DND-41 (cell line): Measurements from ENCODE around the gene DEF6.

Experiments used
- ATAC-seq: fragments of 200-7000 bp; cut with Tn5 transposase; 3 replicates; pipeline ENCODE4 v1.9.1; 2021; ENCODE audit warnings: low read depth; ENCODE audit not compliant: insufficient read depth
- DNase-seq: peaks from one replicate; pipeline ENCODE4 v3.0.0-alpha.2; 2020
- H2AFZ ChIP-seq: 2 replicates; pipeline ENCODE4 v1.6.0; 2012; ENCODE audit warnings: low read depth, low read length
- H3K27ac ChIP-seq: 2 replicates; pipeline ENCODE4 v1.5.1; 2012; ENCODE audit warnings: low read length, inconsistent platforms
- H3K27me3 ChIP-seq: fragments of 200-600 bp; sonication (generic); 2 replicates; pipeline ENCODE4 v1.6.0; 2012; ENCODE audit warnings: low read length, mild to moderate bottlenecking, inconsistent platforms; ENCODE audit not compliant: insufficient read depth, poor library complexity
- H3K36me3 ChIP-seq: 2 replicates; pipeline ENCODE4 v1.5.1; 2012; ENCODE audit warnings: low read length, inconsistent platforms; ENCODE audit not compliant: insufficient read depth
- H3K4me1 ChIP-seq: 2 replicates; pipeline ENCODE4 v1.5.1; 2012; ENCODE audit warnings: mild to moderate bottlenecking, low read length; ENCODE audit not compliant: insufficient read depth
- H3K4me2 ChIP-seq: 2 replicates; pipeline ENCODE4 v1.6.0; 2012; ENCODE audit warnings: mild to moderate bottlenecking, moderate library complexity, low read length, inconsistent platforms; ENCODE audit not compliant: insufficient read depth
- H3K4me3 ChIP-seq, 2 experiments: fragments of 200-600 bp in 1 of 2; shearing (Covaris generic) in 1 of 2; 2 replicates each; pipeline ENCODE4 v1.5.1; 2012 to 2016; ENCODE audit warnings: inconsistent platforms in 2 of 2, low read length in 2 of 2, mild to moderate bottlenecking in 2 of 2, low read depth in 1 of 2, moderate library complexity in 1 of 2
- H3K79me2 ChIP-seq: 2 replicates; pipeline ENCODE4 v1.6.0; 2012; ENCODE audit warnings: low read length, inconsistent platforms; ENCODE audit not compliant: insufficient read depth
- H3K9ac ChIP-seq: 2 replicates; pipeline ENCODE4 v1.6.0; 2012; ENCODE audit warnings: low read depth, mild to moderate bottlenecking, inconsistent platforms, low read length, moderate library complexity
- H3K9me3 ChIP-seq: 2 replicates; pipeline ENCODE4 v1.5.1; 2012; ENCODE audit warnings: low read length, moderate library complexity, mild to moderate bottlenecking, inconsistent platforms; ENCODE audit not compliant: insufficient read depth, severe bottlenecking
- H4K20me1 ChIP-seq: 2 replicates; pipeline ENCODE4 v1.6.0; 2012; ENCODE audit warnings: low read length; ENCODE audit not compliant: insufficient read depth
- EZH2 ChIP-seq: IDR thresholded peaks from 3 replicates; pipeline ENCODE4 v1.6.1; 2012; ENCODE audit warnings: borderline replicate concordance, low read depth, mild to moderate bottlenecking, moderate library complexity, low read length, inconsistent platforms; ENCODE audit not compliant: severe bottlenecking
- TF ChIP-seq, protein P1 (sequence below): IDR thresholded peaks from 2 replicates; pipeline ENCODE4 v1.5.1; 2012; ENCODE audit warnings: borderline replicate concordance, low read length, moderate library complexity, mild to moderate bottlenecking; ENCODE audit not compliant: poor library complexity, severe bottlenecking; ENCODE audit errors: extremely low read depth

DEF6 gene

DNA sequence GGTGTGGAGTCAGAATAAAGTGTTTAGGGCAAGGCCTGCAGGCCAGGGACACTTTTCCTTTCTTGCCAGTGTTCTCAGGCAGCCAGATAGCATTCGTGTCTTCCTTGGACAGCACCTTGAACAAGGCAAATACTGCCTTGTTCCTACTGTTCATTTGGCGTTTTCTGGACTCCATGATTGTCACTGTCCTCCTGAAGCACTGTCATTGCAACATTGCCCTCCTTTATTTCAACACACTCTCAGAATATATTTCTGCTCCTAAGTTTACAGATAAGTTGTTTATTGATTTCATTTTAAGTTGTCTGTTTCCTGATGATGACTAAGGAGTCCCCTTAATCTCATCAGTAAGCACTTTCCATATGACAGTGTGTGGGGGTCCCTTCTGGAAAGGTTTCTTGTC lies 15.1 kb upstream of the DEF6 start:
- no peak overlapping the region for H3K4me2 ChIP-seq
- no peaks in the 10 kb centered on the region for H3K27me3 ChIP-seq
- peaks cover 10% of the 10 kb centered on the region; the same call in 1 of the 2 replicates for H4K20me1 ChIP-seq
- no peak overlapping the region for H3K9ac ChIP-seq
- DNase-seq (no peak), ATAC-seq (no peak)
- no peak overlapping the region for H2AFZ ChIP-seq
- TF ChIP-seq, protein P1, sequence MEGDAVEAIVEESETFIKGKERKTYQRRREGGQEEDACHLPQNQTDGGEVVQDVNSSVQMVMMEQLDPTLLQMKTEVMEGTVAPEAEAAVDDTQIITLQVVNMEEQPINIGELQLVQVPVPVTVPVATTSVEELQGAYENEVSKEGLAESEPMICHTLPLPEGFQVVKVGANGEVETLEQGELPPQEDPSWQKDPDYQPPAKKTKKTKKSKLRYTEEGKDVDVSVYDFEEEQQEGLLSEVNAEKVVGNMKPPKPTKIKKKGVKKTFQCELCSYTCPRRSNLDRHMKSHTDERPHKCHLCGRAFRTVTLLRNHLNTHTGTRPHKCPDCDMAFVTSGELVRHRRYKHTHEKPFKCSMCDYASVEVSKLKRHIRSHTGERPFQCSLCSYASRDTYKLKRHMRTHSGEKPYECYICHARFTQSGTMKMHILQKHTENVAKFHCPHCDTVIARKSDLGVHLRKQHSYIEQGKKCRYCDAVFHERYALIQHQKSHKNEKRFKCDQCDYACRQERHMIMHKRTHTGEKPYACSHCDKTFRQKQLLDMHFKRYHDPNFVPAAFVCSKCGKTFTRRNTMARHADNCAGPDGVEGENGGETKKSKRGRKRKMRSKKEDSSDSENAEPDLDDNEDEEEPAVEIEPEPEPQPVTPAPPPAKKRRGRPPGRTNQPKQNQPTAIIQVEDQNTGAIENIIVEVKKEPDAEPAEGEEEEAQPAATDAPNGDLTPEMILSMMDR = no peak
- no peak for TF ChIP-seq EZH2
- H3K27ac ChIP-seq = no peak overlapping the region
- no peak overlapping the region for H3K4me3 ChIP-seq
- H3K36me3 ChIP-seq = peaks cover 57% of the 10 kb centered on the region
- no peaks in the 10 kb centered on the region for H3K9me3 ChIP-seq
- H3K79me2 ChIP-seq = no peaks in the 10 kb centered on the region
- no peaks in the 10 kb centered on the region for H3K4me1 ChIP-seq

DNA sequence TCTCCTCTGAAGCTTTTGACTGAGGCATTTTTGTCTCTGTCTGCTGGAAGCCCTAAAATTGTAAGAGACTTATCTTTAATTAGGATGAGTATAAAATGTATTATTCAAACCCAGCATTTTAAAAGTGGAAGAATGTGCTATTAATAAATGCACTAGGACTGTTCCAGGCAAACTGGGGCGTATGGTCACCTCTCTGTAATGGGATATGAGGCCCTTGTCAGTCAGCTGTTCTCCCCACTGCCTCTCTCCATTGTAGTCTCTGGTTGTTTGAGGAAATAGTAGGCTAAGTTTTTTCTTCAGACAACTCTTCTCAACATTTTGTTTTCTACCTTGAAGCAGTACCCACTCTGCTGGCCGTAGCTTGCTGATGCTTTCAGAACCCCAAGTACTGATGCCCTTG lies 14.3 kb upstream of the DEF6 start:
- no peaks in the 10 kb centered on the region for H3K4me1 ChIP-seq
- no peak overlapping the region for H2AFZ ChIP-seq
- no peaks in the 10 kb centered on the region for H3K9me3 ChIP-seq
- H3K27ac ChIP-seq = no peak overlapping the region
- no peaks in the 10 kb centered on the region for H3K79me2 ChIP-seq
- H4K20me1 ChIP-seq = peaks cover 11% of the 10 kb centered on the region; the same call in 1 of the 2 replicates
- DNase-seq (no peak), ATAC-seq (no peak)
- H3K9ac ChIP-seq = no peak overlapping the region
- H3K27me3 ChIP-seq = no peaks in the 10 kb centered on the region
- peaks cover 65% of the 10 kb centered on the region for H3K36me3 ChIP-seq
- TF ChIP-seq, protein P1 = no peak
- no peak for TF ChIP-seq EZH2
- no peak overlapping the region for H3K4me3 ChIP-seq
- H3K4me2 ChIP-seq = no peak overlapping the region

DNA sequence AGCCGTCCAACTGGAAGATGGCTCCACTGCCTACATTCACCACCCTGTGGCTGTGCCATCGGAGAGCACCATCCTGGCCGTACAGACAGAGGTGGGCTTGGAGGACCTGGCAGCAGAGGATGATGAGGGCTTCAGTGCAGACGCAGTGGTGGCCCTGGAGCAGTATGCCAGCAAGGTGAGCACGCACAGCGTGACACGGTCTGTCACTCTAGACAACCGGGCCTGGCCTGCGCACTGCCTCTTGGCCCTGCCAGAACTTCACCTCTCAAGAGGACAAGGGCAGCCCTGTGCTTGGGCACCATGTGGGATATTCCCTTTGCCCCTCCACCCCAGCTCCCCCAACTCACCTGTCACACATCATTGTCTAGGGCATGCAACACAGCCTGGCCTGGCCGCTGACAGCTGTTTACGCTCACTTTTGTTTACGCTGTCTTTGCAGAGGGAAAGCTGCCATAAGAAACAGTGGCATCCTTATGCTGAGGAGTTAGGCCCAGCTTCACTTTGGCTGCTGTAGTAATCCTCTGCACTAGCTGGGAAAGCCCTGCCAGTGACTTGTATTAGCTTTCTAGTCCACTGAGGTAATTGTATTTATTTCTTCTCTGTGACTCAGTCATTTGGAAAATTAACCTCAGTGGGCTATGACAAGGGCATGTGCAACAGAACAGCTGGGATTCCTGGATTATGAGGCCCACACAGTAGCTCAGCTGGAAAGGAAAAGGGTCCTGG lies 9.8 kb upstream of the DEF6 start:
- H3K36me3 ChIP-seq = peaks cover 88% of the 10 kb centered on the region

More for the DNA sequence above, 9.8 kb upstream of the DEF6 start:
- Histone ChIP-seq H3K27me3 (no peaks in the 10 kb centered on the region), H3K27ac (no peak overlapping the region), H3K9me3 (no peaks in the 10 kb centered on the region), H3K9ac (no peak overlapping the region), H3K4me2 (no peak overlapping the region), H2AFZ (no peak overlapping the region), H3K4me1 (no peaks in the 10 kb centered on the region), H3K4me3 (no peak overlapping the region), H3K79me2 (no peaks in the 10 kb centered on the region), H4K20me1 (0 out of 2 replicates have a peak, but pooled peaks cover 9% of the 10 kb centered on the region)
- ATAC-seq = no peak
- DNase-seq = no peak
- TF ChIP-seq EZH2 = no peak
- TF ChIP-seq, protein P1 = no peak
